Cortex of kidney (tissue), 1 donor: Measurements from ENCODE around the gene SNCB.

Experiments
- DNase-seq: peaks from one replicate; lab custom pipeline; 2025; lab: John Stamatoyannopoulos, UW

Gene SNCB

DNA sequence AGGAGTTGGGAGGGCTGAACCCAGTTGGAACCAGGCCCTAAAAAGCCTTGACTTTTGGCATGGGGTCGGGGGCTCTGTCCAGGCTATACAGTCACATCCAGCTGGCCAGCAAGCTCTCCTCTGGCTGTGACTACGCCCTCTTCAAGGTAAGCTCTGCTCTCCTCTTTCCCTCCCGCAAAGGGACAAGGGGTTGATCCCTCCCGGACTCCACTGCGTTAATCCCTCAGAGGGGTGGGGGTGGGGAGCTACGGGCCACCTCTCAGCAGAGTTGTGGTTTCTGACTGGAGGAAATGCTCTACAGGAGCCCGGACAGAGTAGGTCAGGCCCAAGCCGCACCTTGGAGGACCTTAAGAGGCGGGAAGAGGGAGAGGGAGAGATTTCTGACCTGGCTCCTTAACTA, 14.0 kb upstream of the SNCB start:
- DNase-seq: no peak

DNA sequence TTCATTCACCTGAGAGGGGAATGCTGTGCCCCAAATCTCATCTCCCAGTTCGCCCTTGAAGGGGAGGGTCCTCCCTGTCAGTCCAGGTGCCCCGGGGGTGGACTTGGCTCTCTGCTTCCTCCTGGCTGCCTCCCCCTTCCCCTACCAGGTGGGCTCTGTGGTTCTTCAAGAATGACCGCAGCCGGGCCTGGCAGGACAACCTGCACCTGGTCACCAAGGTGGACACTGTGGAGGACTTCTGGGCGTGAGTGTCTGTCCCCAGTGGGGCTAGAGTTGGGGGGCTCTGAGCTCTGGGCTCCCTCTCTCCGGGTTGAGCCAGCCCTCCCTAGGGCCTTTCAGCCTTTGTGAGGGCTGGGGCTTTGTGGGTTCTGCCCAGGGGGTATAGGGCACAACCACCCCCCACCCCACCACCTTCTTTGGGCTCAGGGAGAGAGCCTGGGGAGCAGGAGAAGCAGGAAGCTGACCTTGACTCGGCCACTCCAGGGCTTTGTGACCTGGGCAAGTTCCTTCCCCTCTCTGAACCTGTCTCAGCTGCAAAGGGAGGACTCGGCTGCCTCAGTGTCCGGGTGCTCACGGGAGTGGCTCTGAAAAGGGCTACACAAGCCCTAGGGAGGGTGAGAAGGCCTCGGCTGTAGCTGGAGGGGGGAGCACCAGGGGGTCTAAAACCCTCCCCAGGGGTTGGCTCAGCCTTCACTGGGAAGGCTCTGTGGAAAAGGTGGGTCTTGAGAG, 13.3 kb upstream of the SNCB start:
- DNase-seq: no peak

DNA sequence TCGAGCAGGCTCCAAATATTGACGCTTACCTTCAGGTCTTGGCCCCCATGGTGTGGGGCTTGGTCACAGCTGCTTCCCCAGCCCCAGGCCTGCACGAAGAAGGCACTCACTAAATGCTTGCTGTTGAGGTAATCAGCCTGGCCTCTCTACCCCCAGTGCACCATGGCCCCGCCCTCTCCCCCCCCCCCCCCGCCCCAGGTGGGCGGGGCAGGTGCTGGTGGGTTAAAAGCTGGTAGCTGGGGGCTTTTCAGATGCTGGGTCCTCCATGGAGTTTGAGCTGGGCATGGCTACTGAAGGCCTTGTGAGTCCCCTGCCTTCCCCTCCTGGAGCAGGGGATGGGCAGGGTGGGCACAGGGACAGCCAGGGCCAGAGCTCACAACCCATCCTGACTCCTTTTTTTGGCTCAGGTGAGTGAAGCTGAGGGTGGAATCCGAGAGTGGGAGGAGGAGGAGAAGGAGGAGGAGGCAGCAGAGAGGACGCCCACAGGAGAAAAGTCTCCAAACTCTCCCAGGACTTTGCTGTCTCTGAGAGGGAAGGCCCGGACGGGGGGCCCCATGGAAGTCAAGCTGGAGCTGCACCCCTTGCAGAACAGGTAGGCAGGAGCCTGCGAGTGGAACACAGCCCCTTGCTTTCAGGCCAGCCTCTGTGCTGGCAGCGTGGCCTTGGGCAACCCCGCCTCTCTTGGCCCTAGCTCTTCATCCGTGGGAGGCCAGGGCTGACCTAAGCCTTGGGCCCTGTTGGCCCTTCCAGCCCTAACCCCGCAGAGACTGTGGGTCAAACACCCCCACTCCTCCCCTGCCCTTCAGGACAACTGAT, 12.5 kb upstream of the SNCB start:
- DNase-seq: no peak

DNA sequence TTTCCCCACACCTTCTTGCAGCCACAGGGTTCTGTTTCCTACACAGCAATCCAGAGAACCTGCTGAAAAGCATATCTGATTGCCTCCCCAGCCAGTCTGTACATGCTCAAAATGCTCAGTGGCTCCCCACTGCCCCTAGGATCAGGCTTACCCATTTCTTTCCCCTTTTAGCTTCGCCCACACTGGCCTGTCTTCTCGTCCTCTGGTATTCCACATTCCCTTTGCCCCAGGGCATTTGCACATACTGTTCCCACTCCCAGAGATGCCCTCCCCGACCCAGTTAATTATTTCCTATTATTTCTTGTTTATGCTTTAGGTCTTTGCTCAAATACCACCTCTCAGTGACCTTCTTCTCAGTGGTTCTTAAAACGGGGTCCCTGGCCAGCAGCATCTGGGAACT, 10.3 kb upstream of the SNCB start:
- no peak for DNase-seq

DNA sequence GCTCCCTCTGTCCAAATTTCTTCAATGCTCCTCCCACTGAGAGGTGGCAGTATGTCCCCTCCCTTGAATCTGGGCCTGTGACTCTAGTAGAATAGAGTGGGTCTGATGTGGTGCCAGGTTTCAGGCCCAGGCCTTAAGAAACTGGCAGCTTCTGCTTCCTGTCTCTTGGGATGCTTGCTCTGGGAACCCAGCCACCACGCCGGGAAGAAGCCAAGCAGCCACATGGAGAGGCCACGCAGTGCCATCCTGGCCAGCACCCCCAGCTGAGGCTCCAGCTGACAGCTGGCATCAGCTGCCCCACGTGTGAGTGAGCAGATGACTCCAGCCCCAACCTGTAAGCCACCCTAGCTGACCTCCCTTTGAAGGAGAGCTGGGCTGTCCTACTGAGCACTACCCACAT, 9.6 kb upstream of the SNCB start:
- DNase-seq: no peak

DNA sequence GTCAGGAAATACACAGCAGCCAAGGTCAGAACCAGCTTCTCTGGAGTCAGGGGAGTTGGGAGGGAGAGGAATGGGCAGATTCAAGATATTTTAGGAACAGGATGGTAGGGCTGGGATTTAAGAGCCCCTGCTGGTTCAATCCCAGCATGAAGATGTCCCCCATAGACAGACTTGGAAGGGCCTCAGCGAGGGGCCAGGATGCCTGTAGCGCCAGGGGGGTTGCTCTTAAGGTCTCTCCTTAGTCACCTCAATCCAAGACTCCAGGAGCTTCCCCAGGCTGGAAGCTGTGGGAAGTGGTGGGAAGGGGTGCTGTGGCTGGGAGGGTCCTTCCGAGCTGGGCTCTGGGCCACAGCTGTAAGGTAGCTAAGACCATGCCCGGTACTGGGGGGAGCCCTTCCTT, 8.9 kb upstream of the SNCB start:
- DNase-seq: no peak

DNA sequence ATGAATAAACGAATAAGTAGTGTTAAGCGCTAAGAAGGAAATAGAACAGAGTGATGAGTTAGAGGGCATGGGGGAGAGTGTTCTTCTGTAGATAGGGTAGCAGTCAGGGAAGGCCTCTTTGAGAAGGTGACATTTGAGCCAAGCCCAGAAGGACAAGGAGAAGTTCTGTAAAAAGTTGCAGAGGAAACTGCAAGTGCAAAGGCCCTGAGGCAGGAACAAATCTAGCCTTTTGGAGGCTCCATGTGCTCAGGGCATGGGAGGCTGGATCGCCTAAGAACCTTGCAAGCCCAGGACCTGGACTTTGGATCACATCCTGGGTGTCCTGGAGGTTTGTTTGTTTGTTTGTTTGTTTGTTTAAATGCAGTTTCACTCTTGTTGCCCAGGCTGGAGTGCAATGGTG, 8.1 kb upstream of the SNCB start:
- DNase-seq: no peak

DNA sequence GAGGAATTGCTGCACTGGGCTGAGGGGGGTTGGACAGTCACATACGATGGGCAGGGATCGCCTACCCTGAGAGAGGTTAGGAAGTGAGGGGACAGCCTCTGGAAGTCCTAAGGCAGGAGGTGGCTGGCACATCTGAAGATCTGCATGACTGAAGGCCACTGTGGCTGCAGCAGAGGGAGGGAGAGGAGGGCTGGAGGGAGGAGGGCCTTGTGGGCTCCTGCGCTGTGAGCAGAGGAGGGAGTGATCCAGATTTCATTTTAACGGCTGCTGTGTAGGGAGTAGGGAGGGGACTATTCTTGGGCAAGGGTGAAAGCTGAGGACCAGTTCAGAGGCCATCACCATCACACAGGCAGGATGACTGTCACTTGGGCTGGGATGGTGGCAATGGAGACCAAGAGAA, 7.2 kb upstream of the SNCB start:
- no peak for DNase-seq

DNA sequence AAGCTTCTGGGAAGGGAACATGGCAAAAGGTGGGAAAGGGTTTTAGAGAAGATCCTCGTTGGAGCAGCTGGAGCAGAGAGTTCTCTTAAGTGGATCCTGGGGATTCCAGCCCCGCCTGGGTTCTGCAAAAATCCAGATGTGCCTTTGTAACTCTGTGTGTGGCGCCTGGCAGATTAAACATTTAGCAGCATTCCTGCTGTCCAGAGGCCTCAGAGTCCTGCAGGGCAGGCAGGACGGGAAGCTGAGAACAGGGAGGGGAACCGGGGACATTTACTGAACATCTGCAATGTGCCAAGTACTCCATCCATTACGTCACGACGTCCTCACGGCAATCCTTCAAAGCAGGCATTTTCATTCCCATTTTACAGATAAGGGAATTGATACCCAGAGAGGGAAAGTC, 6.1 kb upstream of the SNCB start:
- no peak for DNase-seq

DNA sequence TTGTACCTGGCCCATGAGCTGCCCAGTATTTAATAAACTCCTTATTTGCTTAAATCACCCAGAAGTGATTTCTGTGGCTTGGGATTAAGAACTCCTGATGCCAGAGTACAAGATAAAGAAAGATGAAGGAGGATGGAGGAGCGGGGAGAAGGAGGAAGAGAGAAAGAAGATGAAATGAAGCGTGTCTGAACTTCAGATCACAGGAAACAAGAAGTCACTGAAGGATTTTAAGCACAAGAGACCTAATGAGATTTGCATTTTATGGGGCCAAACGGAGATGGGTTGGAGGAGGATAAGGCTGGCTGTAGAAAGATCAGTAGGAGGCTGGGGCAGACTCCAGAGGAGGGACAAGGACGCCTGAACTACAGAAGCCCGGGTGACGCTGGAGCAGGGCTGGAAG, 3.3 kb upstream of the SNCB start:
- no peak for DNase-seq

DNA sequence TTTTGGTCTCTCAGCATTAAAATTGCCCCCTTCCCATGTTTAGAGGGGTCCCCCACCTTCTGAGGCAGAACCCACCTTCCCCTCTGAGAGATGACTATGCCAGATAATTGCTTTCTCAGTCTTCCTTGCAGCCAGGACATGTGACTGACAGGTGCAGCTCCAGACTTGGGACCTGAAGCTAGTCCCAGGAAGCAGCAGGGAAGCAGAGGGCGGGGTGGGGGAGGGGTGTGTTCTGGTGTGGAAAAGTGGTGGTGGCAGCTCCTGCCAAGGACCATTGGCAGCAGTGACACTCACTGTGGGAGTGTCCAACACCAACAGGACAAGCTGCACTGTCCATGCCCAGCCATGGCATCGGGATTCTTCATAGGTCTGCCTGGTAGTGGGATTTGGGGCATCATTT, 2.4 kb upstream of the SNCB start:
- no peak for DNase-seq

DNA sequence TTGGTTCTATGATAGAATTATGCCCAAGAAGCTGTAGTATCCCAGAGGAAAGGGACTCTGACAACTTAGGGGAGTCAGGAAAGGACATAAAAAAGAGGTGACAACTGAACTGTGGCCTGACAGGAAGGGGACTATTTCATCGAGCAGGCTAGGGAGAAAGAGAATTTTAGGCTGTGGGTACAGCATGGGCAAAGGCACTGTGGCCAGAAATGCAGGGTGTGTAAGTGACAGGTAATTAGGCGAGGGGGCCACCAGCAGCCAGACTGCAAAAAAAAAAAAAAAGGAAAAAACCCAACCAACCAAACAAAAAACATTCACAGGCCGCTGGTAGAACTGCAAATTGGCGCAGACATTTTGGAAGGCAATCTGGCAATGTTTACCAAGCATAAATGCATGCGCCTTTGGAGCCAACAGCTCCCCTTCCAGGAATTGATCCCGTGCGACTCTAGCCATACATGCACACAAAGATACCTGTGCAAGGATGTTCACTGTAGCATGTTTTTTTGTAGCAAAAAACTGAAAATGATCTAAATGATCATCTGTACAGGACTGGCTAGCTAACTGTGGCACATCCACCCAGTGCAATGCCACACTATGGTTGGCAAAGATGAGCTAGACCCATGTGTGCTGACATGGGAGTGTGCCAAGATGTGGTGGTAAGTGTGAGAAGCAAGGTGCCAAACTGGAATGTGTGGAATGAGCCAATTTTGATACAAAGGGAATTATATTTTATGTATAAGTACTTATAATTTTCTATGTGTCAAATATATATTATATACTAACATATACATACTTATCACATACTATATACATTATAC, 1.3 kb upstream of the SNCB start:
- no peak for DNase-seq

DNA sequence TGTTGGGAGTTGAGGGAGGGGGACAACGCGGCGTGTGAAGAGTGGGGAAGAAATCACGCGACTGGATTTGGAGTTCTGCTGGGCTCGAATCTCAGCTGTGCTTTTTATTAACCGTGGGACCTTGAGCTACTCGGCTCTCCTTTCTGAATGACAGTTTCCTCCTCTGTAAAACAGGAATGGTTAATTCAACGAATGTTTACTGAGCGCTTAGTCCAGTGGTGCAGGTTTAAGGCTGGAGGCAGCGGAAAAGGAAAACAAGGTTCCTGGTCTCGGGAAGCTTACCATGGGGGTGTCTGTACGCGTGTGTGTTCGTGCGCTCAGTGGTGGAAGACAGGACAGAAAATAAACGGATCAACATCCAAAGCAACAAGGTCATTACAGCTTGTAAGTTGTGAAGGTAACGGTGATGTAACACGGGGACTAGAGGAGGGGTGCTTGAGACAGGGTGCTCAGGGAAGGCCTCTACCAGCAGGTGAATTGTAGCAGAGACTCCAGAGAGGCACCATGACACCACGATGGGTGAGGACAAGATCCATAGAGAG, 418 bp upstream of the SNCB start:
- DNase-seq: no peak

DNA sequence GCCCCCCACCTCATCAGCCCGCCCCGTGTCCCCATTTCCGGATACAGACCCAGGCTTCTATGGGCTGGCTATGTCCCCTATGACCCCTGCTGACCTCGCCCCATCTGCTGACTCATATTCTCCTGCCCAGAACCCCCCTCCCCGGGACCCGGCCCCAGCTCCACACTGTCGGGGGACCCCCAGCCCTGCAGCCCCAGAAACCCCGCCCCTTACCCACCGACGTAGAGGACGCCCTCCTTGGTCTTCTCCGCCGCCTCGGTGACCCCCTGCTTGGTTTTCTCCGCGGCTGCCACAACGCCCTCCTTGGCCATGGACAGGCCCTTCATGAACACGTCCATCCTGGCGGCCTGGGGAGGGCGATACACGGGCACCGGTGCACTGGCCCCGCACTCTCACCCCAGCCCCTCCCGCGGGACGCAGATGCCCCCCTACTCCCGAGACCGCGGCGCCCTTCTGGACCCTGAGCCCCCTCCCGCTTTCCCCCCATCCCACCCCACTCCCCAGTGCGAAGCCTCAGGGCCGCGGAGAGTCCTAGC, 949 bp downstream of the SNCB start:
- no peak for DNase-seq

DNA sequence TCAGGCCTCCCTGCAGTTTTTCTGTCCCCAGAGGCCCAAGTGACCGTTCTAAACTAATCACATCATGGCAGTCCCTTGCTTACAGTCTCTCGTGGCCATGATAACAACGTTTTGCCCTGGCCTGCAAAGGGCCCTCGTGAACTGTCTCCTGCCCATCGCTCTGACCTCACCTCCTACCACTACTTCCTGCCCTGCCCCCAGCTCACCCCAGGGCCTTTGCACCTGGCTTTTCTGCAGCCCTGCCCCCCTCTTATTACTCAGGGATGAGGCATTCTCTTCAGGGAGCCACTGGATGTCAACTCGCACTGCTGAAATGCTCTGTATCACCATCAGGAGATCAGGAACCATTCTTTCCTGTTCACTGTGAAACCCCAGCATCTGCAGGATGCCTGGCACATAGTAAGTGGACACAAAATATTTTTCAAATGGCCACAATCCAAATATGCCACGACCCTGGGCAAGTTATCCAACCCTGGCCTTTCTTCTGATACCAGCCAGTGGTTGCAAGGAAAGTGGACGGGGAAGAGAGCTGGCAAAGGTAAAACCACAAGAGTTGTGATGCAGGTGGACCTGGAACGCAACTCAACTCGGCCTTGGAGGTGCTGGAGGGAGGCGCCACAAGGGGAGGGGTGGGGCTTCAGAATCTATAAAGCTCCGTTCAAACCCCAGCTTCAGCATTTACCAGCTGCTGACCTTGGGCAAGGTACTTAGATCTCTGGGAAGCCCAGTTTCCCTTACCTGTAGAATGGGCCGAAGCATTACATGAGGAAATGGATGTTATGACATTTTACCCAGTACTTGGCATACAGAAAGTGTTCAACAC, 1.7 kb downstream of the SNCB start:
- no peak for DNase-seq

DNA sequence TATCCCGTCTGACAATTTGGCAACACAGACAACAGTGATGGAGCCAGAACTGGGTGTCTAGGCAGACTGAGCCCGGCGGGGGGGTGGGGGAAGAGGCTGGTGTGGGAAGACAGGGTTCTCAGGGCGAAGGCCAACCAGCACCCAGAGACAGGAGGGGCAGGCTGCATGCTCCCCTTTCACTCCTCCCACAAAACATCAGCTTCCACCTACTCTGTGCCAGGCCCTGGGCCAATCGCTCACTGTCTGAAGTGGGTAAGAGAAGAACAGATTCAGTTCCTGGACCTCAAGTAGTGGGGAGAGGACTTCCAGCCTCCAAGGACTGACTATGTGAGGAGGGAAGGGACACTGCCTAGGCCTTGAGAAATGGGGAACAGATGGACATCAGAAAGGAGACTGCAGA, 2.8 kb downstream of the SNCB start:
- DNase-seq: no peak

DNA sequence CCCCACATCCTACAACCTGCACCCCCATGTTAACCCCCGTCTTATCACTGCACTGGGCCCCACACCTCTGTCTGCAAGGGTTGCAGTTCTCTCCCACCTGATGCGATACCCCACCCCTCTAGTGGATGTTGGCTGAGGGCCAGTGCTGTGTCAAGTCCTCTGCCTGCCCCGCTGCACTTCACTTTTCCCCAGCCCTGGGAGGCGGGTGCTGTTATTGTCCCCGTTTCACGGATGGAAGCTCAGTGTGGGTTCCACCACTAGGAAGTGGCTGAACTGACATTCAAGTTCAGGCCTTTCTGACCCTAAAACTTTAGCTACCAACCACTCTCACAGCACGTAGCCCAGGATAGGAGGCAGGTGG, 3.5 kb downstream of the SNCB start:
- DNase-seq: no peak

DNA sequence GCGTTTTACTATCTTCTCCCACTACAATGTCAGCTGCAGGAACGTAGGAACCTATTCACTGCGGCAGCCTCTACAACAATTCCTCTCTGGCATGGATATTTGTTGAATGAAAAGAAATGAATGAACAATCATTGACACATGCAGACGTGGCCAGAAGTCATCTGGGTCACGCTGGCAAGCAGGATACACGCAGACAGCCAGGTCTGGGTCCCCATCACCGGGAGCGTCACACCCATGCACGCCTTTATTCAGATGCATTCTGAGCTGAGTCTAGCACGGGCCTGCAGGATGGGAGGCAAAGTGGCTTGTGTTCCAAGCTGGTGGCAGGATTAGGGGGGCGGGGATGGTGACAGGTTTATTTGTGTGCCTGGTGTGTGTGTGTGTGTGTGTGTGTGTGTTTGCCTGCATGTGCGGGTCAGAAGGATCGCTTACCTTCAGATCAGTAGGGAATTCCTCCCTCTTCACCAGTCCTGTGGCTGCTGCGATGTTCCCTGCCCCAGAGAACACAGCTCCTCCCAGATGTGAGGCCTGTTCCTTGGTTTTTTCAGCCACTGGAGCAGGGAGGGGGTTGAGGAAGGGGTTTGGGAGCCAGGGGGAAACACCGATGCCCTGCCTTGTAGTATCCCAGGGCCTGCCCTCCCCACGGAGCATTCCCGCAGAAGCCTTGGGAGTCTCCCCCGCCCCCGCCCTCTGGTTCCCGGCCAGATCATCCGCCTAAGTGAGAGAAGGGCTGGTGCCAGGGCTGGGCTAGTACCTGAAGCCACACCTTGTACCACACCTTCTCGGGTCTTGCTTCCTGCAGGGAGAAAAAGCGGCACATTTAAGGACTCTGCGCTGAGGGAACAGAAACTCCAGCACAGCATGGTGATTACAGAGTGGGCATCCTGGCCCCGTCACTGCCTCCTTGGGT, 4.1 kb downstream of the SNCB start:
- DNase-seq: no peak

DNA sequence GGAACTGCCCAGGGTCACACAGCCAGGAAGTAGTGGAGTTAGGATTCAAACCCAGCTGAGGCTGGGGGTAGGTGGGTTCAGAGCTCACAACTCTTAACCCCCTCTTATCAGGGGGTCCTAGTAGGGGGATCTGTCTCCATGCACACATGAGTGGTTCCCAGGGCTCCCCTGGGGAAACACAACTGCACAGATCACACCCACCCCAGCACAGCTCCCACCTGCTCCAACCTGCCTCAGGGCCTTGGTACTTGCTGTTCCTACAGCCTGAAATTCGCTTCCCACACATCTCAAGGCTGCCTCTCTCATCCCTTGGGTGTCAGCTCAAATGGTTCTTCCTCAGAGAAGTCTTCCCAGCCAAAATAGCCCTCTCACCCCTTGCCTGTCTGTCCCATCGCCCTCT, 4.8 kb downstream of the SNCB start:
- no peak for DNase-seq

DNA sequence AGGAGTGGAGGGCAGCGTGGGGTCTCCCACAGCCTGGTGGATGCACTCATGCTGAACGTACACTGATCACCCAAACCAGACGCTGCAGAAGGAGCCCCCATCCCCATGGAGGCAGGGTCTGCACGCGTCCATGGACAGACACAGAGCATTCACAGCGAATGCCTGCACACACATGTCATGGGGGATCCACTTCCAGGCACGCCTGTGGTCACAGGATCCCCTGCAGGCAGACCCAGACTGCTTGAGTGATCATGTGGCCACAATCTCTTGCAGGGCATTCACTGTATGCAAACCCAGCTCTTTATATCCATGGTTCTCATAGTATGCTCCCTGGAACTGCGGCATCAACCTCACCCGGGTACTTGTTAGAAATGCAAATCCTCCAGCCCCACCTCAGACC, 5.4 kb downstream of the SNCB start:
- DNase-seq: no peak
